Stimulated activated naive CD4-positive, alpha-beta T cell (primary cell): ENCODE measurements around the gene TYRO3.
A peak's percentile ranks its signal among the peaks of the same experiment; 100 is the strongest.

Experiments used
- DNase-seq, 6 experiments: peaks; one replicate each; lab custom pipeline; 2025; lab: John Stamatoyannopoulos, UW

TYRO3 gene

DNA sequence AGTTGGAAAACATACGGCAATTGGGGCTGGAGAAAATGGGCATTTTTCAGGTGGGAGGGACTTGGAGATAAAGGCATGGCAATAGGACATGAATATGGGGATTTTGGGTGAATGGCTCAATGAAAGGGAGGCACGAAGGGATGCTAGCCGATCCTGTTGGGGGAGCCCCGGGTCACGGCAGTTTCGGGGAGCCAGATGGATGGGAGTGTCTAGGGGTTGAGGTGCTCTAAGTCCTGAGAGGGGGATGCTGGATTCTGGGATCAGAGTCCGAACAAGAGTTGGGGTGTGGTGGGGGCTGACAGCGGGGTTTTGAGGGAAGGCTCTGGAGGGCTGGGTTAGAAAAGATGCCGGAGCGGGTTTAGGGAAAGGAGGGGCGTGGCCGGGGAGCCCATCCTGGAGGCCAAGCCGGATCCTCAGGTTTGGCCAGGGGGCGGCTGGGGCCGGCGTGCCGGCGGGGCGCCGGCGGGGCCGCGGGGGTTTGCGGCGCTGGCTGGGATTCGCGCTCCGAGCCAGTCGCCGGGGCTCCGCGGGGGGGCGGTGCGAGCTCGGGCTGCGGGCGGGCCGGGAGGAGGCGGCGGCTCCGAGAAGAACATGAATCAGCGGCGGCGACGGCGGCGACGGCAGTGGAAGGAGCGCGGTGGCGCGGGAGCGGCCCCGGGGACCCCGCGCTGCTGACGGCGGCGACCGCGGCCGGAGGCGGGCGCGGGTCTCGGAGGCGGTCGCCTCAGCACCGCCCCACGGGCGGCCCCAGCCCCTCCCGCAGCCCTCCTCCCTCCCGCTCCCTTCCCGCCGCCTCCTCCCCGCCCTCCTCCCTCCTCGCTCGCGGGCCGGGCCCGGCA, at the start of gene TYRO3:
Gene TYRO3, plus strand, starts transcription at position 813 of the 839 bp plus-strand sequence. CDS start 46 bp downstream, outside the sequence.
- peak; percentile 49 to 69 (median 56) for DNase-seq

- no peak for DNase-seq
These were observed 48.3 kb upstream of the TYRO3 start for GRCh38 chr15:41510728-41511127.

DNA sequence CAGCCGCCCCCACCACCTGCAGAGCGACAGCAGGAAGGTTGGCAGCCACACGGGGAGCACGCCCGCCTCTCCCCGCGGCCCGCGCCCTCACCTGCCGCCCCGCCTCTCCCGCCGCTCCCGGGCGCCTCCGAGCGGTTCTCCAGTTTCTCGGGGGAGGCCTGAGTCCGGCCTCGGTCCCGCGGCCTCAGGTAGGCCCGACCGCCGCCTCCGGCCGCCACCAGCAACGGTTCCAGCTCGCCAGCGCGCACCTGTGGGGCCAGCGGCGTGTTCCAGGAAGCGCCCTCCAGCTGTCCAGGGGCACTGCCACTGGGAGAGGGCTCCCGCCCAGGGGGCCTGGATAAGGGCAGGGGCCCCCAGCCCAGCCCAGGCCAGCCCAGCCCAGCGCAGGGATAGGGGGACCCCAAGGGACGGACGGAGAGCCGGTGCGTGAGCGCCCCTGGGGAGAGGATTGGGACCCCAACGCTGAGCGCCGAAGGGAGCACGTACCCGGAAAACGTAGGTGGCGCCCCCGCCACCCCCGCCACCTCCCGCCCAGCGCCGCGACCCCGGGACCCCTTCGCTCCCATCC, 47.6 kb upstream of the TYRO3 start:
- no peak for DNase-seq

DNA sequence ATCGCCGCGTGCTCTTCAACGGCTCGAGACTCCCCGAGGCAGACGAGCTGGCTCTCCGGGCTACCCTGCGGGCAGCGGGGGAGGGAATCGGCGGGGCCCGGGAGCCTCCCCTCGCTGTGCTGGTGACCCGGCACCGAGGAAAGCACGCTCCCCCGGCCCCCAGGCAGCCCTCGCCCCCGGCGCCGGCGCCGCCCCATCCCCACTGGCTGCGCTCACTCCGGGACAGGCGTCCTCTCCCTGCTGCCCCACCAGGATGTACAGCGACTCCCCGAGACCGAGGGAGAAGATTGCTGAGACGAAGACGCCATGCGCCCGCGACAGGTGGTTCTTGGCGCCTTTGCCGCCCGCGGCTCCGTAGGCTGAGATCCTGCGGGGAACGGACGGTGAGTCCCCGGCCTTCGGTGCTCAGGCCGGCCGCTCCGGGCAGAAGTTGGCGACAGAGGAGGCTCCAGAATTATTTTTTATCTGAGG, 47.1 kb upstream of the TYRO3 start:
- DNase-seq: peak in 2 of 6 experiments; percentile 12 to 17

GRCh38 chr15:41512512-41512939, 46.5 kb upstream of the TYRO3 start:
- no peak for DNase-seq

DNA sequence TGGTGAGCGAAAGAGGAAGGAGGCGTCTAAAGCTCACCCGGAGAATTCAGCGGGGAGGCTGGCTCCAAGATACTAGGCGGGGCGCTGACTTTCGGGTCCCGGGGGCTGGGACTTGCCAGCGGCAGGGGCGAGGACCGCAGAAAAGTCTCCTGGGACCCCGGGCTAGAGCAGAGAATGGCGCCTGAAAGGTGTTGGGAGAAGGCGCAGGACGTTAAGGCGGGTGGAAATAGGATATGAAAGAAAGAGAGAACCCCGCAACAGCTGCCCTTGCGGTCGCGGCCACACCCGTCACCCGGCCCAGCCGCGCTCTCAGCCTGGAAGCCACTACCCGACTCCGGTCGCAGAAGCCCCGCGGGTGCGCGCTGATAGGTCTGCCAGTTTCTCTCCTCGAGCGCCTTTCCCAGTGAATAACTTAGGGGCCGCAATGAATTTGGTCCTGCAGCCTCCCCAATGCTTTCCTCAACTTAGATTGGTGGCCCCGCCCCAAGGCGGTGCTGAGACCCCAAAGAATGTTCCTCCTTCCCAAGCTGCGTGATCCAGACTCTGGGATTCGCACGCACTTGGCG, 46.0 kb upstream of the TYRO3 start:
- peak in 3 of 6 experiments; percentile 7 to 28 (median 8) for DNase-seq

GRCh38 chr15:41513506-41514227, 45.3 kb upstream of the TYRO3 start, which contains the start of gene LTK:
TSS of gene LTK (minus strand) at chr15:41513827. CDS start at chr15:41513709, 118 bp downstream.
- peak in 1 of 6 experiments; percentile 8 for DNase-seq

- no peak for DNase-seq
These were observed 41.0 kb upstream of the TYRO3 start for GRCh38 chr15:41517895-41518449.

- DNase-seq: no peak
These were observed 38.4 kb upstream of the TYRO3 start for GRCh38 chr15:41520636-41521035.

GRCh38 chr15:41521614-41522013, 37.4 kb upstream of the TYRO3 start:
- no peak for DNase-seq

DNA sequence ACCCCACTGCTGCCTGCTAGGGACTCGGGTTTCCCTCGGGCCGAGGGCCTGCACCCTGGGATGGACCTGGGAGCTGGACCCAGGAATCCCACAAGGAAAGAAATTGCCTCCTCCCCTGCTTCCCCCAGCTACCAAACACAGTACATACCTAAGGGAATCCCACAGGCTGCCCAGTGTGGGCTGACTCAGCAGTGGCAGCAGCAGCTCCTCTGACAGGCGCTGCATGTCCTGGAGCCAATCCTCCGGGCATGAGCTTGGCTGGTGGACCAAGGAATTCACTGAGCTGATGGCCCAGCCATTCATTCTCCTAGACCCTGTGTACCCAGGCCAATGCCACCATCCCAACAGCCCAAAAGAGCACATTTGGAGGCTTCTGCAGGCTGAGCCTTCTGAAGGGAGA, 35.9 kb upstream of the TYRO3 start:
- no peak for DNase-seq

DNA sequence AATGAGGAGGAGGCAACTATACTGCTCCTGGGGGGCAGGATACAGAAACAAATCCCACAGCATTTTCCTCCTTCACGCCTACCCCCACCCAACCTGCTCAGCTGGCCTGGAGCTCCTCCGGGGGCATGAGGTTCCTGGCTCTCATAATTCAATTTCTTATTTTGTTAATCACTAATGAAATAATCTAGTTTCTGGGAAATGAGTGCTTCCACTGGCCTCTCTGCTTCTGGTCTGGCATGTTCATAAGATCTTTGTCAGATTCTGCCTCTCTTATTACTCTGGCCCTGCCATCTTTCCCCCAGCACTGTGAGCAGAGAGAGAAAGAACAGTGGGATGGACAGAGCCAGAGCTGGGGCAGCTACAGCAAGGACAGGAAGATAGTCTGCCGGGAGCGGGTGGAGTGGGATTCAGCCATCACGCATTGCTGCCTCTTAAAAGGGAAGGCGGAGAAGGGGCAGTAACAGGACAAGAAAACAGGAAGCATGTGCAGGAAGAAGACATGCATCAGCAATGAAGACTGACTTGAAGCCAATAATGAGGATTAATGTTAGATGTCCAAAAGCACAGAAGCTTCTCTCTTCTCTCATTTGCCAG, 28.6 kb upstream of the TYRO3 start:
- DNase-seq: no peak

DNA sequence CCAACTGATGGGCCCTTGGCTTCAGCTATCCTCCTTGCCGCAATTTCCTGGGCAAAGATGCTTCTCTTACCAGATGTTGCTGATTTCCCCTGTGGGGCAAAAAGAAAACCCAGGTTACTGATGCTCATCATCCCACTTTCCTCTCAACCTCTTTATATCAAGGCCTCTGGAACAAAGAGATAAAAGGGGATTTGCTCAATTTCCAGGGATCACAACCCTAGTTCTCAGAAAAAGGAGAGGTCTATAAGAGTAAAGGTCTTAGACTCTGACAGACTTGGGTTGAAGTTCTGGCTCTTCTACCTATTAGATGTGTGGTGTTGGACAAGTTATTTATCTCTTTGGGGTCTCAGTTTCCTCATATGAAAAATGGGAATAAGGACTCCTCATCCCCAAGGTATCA, 23.5 kb upstream of the TYRO3 start:
- DNase-seq: no peak

- DNase-seq: no peak
These were observed 22.1 kb upstream of the TYRO3 start for GRCh38 chr15:41536866-41537265.

DNA sequence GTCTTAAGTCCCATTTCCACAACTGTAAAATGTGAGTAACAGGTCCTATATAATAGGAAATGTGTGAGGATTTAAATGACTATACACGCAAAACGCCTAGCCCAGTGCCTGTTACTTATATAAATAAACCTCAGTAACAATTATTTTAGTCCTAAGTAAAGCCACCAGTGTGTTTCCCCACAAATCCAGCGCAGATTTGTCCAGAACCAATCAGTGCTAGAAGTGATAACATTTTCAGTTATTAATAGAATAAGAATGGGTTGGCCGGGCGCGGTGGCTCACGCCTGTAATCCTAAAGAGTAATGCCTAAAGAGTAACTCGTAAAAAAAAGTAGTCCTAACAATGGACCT, 15.5 kb upstream of the TYRO3 start:
- DNase-seq: no peak

- peak in 1 of 6 experiments; percentile 16 for DNase-seq
These were observed 14.4 kb upstream of the TYRO3 start for GRCh38 chr15:41544650-41545015.

DNA sequence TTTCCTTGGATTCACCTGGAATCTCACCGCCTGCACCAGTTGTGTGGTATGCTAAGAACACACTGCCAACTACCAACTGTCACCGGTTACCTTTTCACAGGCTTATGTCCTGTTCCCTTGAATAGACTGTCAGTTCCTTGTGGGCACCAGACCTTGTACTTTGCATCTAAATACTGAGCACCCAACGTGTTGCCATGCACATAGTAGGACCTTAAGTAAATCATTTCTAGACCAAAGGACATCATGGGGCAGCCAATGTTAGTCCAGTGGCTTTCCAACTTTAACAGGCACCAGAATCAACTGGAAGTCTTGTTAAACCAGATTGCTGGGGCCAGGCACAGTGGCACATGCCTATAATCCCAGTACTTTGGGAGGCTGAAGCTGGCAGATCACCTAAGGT, 13.8 kb upstream of the TYRO3 start:
- no peak for DNase-seq

DNA sequence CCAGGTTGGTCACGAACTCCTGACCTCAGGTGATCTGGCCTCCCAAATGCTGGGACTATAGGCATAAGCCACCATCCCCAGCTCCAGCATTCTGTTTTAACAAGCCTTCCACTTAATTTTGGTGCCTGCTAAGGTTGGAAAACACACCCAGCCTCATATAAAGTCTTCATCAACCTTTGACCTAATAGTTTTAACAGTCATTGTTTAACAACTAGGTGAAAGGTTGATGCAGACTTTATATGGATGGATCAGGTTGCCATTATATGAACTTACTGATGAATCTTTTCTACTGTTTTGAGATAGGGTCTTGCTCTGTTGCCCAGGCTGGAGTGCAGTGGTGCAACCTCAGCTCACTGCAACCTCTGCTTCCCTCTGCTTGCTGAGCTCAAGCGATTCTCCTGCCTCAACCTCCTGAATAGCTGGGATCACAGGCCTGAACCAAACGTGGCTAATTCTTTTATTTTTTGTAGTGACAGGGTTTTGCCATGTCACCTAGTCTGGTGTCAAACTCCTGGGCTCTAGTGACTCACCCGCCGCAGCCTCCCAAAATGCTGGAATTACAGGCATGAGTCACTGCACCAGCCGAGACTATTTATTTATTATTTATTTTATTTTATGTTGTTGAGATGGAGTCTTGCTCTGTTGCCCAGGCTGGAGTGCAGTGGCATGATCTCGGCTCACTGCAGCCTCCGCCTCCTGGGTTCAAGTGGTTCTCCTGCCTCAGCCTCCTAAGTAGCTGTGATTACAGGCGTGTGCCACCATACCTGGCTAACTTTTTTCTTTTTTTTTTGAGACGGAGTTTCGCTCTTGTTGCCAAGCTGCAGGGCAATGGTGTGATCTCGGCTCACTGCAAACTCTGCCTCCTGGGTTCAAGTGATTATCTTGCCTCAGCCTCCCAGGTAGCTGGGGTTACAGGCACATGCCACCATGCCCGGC, 11.9 kb upstream of the TYRO3 start:
- DNase-seq: no peak

DNA sequence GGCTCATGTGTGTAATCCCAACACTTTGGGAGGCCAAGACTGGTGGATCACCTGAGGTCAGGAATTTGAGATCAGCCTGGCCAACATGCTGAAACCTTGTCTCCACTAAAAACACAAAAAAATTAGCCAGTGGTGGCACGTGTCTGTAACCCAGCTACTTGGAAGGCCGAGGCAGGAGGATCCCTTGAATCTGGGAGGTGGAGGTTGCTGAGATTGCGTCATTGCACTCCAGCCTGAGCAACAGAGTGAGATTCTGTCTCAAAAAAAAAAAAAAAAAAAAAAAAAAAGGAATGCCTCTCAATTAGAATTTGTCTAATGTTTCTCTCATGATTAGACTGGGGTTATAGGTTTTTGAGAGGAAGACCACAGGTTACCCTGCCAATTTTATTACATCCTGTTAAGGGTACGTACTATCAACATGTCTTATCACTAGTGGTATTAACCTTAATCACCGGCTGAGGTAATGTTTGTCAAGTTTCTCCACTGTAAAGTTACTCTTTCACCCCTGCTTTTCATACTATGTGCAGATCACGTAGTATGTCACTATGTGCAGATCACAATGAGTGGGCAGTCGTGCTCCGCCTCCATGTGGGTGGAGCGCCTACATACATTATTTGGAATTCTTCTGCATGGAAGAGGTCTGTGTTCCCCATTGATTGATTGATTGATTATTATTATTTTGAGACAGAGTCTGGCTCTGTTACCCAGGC, 8.8 kb upstream of the TYRO3 start:
- no peak for DNase-seq

GRCh38 chr15:41553731-41554130, 5.3 kb upstream of the TYRO3 start:
- DNase-seq: no peak
